Mesothelial cell of epicardium (in vitro differentiated cells): ENCODE results near the gene CENPH. TPM values are rescaled to one million over a fixed set of nuclear protein-coding genes. Genes with fewer than 3 reads are reported as not detected.

Experiments
- DNase-seq, 2 experiments: peaks; one replicate each; pipeline ENCODE4 v3.0.0; 2021; ENCODE audit warnings: low spot score in 2 of 2; ENCODE audit not compliant: unreplicated experiment in 2 of 2
- H3K27ac Mint-ChIP-seq: 2 replicates; pipeline ENCODE4 v1.8.0; 2021; ENCODE audit warnings: mixed read lengths
- H3K27me3 Mint-ChIP-seq: 2 replicates; pipeline ENCODE4 v1.8.0; 2021; ENCODE audit warnings: low read depth, mixed read lengths
- H3K36me3 Mint-ChIP-seq: 2 replicates; pipeline ENCODE4 v1.8.0; 2021; ENCODE audit warnings: mixed read lengths
- H3K4me1 Mint-ChIP-seq: 2 replicates; pipeline ENCODE4 v1.8.0; 2021; ENCODE audit warnings: mixed read lengths
- H3K4me3 Mint-ChIP-seq: 2 replicates; pipeline ENCODE4 v1.8.0; 2021; ENCODE audit warnings: mild to moderate bottlenecking, moderate library complexity, mixed read lengths
- H3K9me3 Mint-ChIP-seq: 2 replicates; pipeline ENCODE4 v1.8.0; 2021; ENCODE audit warnings: mixed read lengths
- CTCF ChIP-seq: fragments of 200-600 bp; sonication (generic); IDR thresholded peaks from one replicate; pipeline ENCODE4 v1.5.0; 2021; ENCODE audit warnings: antibody characterized with exemption; ENCODE audit not compliant: unreplicated experiment
- total RNA-seq: library from RNA; stranded (reverse); gene quantifications from 3 replicates; pipeline ENCODE4 v1.2.1, GENCODE V29; 2021

CENPH gene
- total RNA-seq, 1 donor from 2014 or later: 15.1 TPM

GRCh38 chr5:69211200-69211599, 21.8 kb downstream of the CENPH start:
- no peak for DNase-seq
- Mint-ChIP-seq H3K4me3 (no peak overlapping the region), H3K27me3 (no peaks in the 10 kb centered on the region), H3K27ac (no peak overlapping the region), H3K36me3 (peaks cover 6% of the 10 kb centered on the region), H3K9me3 (no peaks in the 10 kb centered on the region), H3K4me1 (peaks cover 1% of the 10 kb centered on the region)
- TF ChIP-seq CTCF: no peak

GRCh38 chr5:69212022-69212421, 22.6 kb downstream of the CENPH start:
- no peak for TF ChIP-seq CTCF
- no peak for DNase-seq
- Mint-ChIP-seq H3K4me1 (peaks cover 1% of the 10 kb centered on the region), H3K4me3 (no peak overlapping the region), H3K9me3 (no peaks in the 10 kb centered on the region), H3K36me3 (peaks cover 6% of the 10 kb centered on the region), H3K27ac (no peak overlapping the region), H3K27me3 (no peaks in the 10 kb centered on the region)

DNA sequence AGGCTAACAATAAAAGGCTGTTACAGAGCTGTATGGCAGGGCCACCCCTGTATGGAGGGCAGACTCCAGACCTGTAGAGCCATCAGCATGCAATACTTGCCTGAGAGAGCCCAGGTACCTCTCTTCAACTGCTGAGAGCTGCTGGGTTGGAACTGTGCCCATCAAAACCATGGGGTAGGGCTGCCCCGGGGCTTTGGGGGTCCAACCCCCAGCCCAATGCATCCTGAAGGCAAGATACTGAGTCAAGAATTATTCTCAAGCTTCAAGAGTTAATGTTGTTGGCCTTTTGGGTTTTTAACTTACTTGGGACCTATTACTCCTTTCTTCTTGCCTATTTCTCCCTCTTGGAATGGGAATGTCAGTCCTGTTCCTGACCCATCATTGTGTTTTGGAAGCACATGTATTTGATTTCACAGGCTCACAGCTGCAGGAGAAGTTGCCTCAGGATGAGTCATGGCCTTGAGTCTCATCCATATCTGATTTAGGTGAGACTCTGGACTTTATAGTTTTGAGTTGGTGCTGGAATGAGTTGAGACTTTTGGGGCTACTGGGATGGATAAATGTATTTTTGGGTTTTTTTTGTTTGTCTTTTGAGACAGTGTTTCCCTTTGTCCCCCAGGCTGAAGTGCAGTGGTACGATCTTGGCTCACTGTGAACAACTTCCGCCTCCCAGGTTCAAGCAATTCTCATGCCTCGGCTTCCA, 24.3 kb downstream of the CENPH start:
- Mint-ChIP-seq H3K27ac (no peak overlapping the region), H3K27me3 (no peaks in the 10 kb centered on the region), H3K4me1 (peaks cover 4% of the 10 kb centered on the region), H3K4me3 (no peak overlapping the region), H3K36me3 (peaks cover 6% of the 10 kb centered on the region), H3K9me3 (no peaks in the 10 kb centered on the region)
- no peak for TF ChIP-seq CTCF
- no peak for DNase-seq

- H3K27ac Mint-ChIP-seq: peak overlapping the region; percentile 98
- TF ChIP-seq CTCF: no peak
- peaks cover 16% of the 10 kb centered on the region for H3K36me3 Mint-ChIP-seq
- H3K4me3 Mint-ChIP-seq: peak overlapping the region; percentile 99
- H3K27me3 Mint-ChIP-seq: no peaks in the 10 kb centered on the region
- peaks cover 7% of the 10 kb centered on the region for H3K4me1 Mint-ChIP-seq
- DNase-seq: no peak
- H3K9me3 Mint-ChIP-seq: peaks cover 3% of the 10 kb centered on the region
Measured at GRCh38 chr5:69217151-69217511, 27.7 kb downstream of the CENPH start.

- H3K36me3 Mint-ChIP-seq: peaks cover 20% of the 10 kb centered on the region
- TF ChIP-seq CTCF: peak; percentile 26
- DNase-seq: peak; percentile 91 to 92
- peak overlapping the region; percentile 99 for H3K4me3 Mint-ChIP-seq
- H3K9me3 Mint-ChIP-seq: peaks cover 3% of the 10 kb centered on the region
- peak overlapping the region; percentile 98 for H3K27ac Mint-ChIP-seq
- peaks cover 7% of the 10 kb centered on the region for H3K4me1 Mint-ChIP-seq
- no peaks in the 10 kb centered on the region for H3K27me3 Mint-ChIP-seq
Measured at GRCh38 chr5:69217548-69218526, 28.5 kb downstream of the CENPH start.
